CD4-positive, CD25-positive, alpha-beta regulatory T cell (primary cell): ENCODE data around the gene ZNF740. TPM values are rescaled to one million over a fixed set of nuclear protein-coding genes. Genes with fewer than 3 reads are reported as not detected.
"Not testable (repeated sequence)": the region's sequence is repeated elsewhere in the genome, so short reads cannot be mapped to it uniquely, and the experiment has no call there.

Source experiments
- ATAC-seq, 2 donors: fragments of 150-1000 bp; cut with Tn5 transposase; one replicate each; pipeline ENCODE4 v1.10.0; 2021; ENCODE audit warnings: low read depth in 2 of 2, moderate number of reproducible peaks in 2 of 2, moderate library complexity in 1 of 2
- DNase-seq, 3 donors: peaks; one replicate each; pipeline versions ENCODE4 v3.0.0 to v3.0.0-alpha.2; 2012 to 2022; ENCODE audit warnings: mixed read lengths in 1 of 3
- H3K27ac ChIP-seq: one replicate; pipeline ENCODE4 v1.7.0; 2013; ENCODE audit warnings: mild to moderate bottlenecking, low read length; ENCODE audit not compliant: insufficient read depth, poor library complexity, severe bottlenecking
- H3K27me3 ChIP-seq: one replicate; pipeline ENCODE4 v1.7.0; 2013; ENCODE audit warnings: low read length; ENCODE audit not compliant: control insufficient read depth, insufficient read depth
- H3K36me3 ChIP-seq: one replicate; pipeline ENCODE4 v1.7.0; 2013; ENCODE audit warnings: mild to moderate bottlenecking, low read length, moderate library complexity; ENCODE audit not compliant: control insufficient read depth, insufficient read depth
- H3K4me1 ChIP-seq: 2 replicates; pipeline ENCODE4 v1.7.0; 2013; ENCODE audit warnings: mild to moderate bottlenecking, low read length; ENCODE audit not compliant: insufficient read depth, control insufficient read depth, poor library complexity, severe bottlenecking
- H3K4me3 ChIP-seq: one replicate; pipeline ENCODE4 v1.7.0; 2013; ENCODE audit warnings: low read depth, mild to moderate bottlenecking, low read length, moderate library complexity
- H3K9me3 ChIP-seq, 2 experiments: 1 replicate in 1 of 2; 2 replicates in 1 of 2; pipeline ENCODE4 v1.7.0; 2013; ENCODE audit warnings: low read length in 2 of 2, mild to moderate bottlenecking in 1 of 2, moderate library complexity in 1 of 2; ENCODE audit not compliant: control insufficient read depth in 2 of 2
- H3K27ac Mint-ChIP-seq, 3 donors: one replicate each; pipeline ENCODE4 v1.8.0; 2020 to 2022; ENCODE audit warnings: mild to moderate bottlenecking in 3 of 3, mixed read lengths in 3 of 3, moderate library complexity in 2 of 3
- H3K27me3 Mint-ChIP-seq: one replicate; pipeline ENCODE4 v1.8.0; 2022; ENCODE audit warnings: mild to moderate bottlenecking, mixed read lengths
- H3K36me3 Mint-ChIP-seq: one replicate; pipeline ENCODE4 v1.8.0; 2020; ENCODE audit warnings: mixed read lengths
- H3K4me1 Mint-ChIP-seq, 4 donors: one replicate each; pipeline ENCODE4 v1.8.0; 2020 to 2022; ENCODE audit warnings: mixed read lengths in 4 of 4, mild to moderate bottlenecking in 1 of 4
- H3K4me3 Mint-ChIP-seq, 4 donors: one replicate each; pipeline ENCODE4 v1.8.0; 2020 to 2022; ENCODE audit warnings: mild to moderate bottlenecking in 4 of 4, mixed read lengths in 4 of 4, moderate library complexity in 3 of 4
- H3K9me3 Mint-ChIP-seq, 7 donors: one replicate each; pipeline ENCODE4 v1.8.0; 2020 to 2022; ENCODE audit warnings: mixed read lengths in 7 of 7, mild to moderate bottlenecking in 3 of 7, moderate library complexity in 2 of 7
- polyA plus RNA-seq, 4 donors: library from polyadenylated mRNA; unstranded; fragments of 300-500 nt; fragmentation: Illumina TruSeq; gene quantifications; one replicate each; pipeline ENCODE4 v1.2.3, GENCODE V29; 2021
- total RNA-seq: library from RNA; stranded (reverse); gene quantifications from one replicate; pipeline ENCODE4 v1.2.3, GENCODE V29; 2022

ZNF740 gene
- total and polyA plus RNA-seq, 5 donors from 2014 or later, result 2.3 to 32.6 (median 3.0) TPM

GRCh38 chr12:53198486-53199110 is 18.1 kb downstream of the ZNF740 start:
- H3K36me3 ChIP-seq, result peaks cover 47% of the 10 kb centered on the region
- peaks cover 14 to 77% (median 38%) of the 10 kb centered on the region in 4 donors for H3K4me1 Mint-ChIP-seq
- ATAC-seq (peak; percentile 46 to 55), DNase-seq (peak in 1 of 3 donors; percentile 74)
- H3K27me3 ChIP-seq, result no peaks in the 10 kb centered on the region
- peaks cover 58% of the 10 kb centered on the region for H3K4me1 ChIP-seq
- no peaks in the 10 kb centered on the region for H3K9me3 Mint-ChIP-seq
- no peaks in the 10 kb centered on the region for H3K9me3 ChIP-seq
- peak overlapping the region; percentile 58 for H3K4me3 ChIP-seq
- H3K4me3 Mint-ChIP-seq, result peak overlapping the region; percentile 73 to 85 (median 81)
- peak overlapping the region; percentile 89 to 100 (median 94) for H3K27ac Mint-ChIP-seq
- peak overlapping the region; percentile 76 for H3K27ac ChIP-seq
- H3K36me3 Mint-ChIP-seq, result peaks cover 59% of the 10 kb centered on the region
- no peaks in the 10 kb centered on the region for H3K27me3 Mint-ChIP-seq

DNA sequence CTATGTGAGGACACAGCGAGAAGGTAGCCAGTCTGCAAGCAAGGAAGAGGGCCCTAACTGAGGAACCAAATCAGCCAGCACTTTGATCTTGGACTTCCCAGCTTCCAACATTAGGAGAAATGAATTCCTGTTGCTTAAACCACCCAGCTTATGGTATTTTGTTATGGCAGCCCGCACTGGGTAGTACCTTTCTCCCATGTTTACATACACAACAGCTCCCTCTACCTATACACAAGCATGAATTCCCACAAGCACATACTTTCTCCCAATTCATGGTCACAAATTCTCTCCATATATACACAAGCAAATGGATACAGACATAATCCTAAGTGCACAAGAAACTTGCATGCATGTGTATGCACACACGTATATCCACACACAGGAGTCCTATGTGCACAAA is 19.2 kb downstream of the ZNF740 start:
- ATAC-seq, result no peak
- Mint-ChIP-seq H3K27me3 (no peaks in the 10 kb centered on the region), H3K27ac (peak overlapping the region; percentile 92 to 99 (median 94)), H3K36me3 (peaks cover 52% of the 10 kb centered on the region), H3K9me3 (no peaks in the 10 kb centered on the region), H3K4me1 (peaks cover 14 to 85% (median 42%) of the 10 kb centered on the region in 4 donors), H3K4me3 (peak overlapping the region; percentile 77 to 91 (median 86))
- no peaks in the 10 kb centered on the region for H3K27me3 ChIP-seq
- H3K4me3 ChIP-seq, result peak overlapping the region; percentile 55
- H3K4me1 ChIP-seq, result peaks cover 68% of the 10 kb centered on the region
- DNase-seq, result no peak
- H3K9me3 ChIP-seq, result no peaks in the 10 kb centered on the region
- peaks cover 36% of the 10 kb centered on the region for H3K36me3 ChIP-seq
- peak overlapping the region; percentile 76 for H3K27ac ChIP-seq

DNA sequence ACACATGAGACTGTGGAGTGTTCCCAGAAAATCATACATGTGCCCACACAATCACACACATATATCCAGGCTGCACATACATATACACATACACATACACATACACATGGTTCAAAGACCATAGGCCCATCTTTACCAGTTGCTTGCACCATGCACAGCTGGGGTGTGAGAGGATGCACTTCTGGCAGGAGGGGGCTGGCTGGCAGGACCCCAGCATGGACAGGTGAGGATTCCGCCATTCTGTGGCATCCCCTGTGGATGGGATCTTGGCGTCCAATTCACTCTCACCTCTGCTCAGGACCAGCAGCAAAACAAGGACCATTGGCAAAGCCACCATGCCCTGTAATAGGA is 19.6 kb downstream of the ZNF740 start:
- Histone ChIP-seq H3K9me3 (no peaks in the 10 kb centered on the region), H3K4me1 (peaks cover 72% of the 10 kb centered on the region), H3K4me3 (peak overlapping the region; percentile 55), H3K36me3 (peaks cover 32% of the 10 kb centered on the region), H3K27ac (peak overlapping the region; percentile 76), H3K27me3 (no peaks in the 10 kb centered on the region)
- Mint-ChIP-seq H3K27ac (peak overlapping the region; percentile 92 to 99 (median 94)), H3K4me3 (peak overlapping the region; percentile 77 to 91 (median 86)), H3K9me3 (no peaks in the 10 kb centered on the region), H3K4me1 (peaks cover 14 to 88% (median 42%) of the 10 kb centered on the region in 4 donors), H3K36me3 (peaks cover 48% of the 10 kb centered on the region), H3K27me3 (no peaks in the 10 kb centered on the region)
- ATAC-seq (no peak), DNase-seq (no peak)

- Histone ChIP-seq H3K27me3 (no peaks in the 10 kb centered on the region), H3K4me1 (peaks cover 76% of the 10 kb centered on the region), H3K9me3 (no peaks in the 10 kb centered on the region), H3K4me3 (peak overlapping the region; percentile 55), H3K27ac (peak overlapping the region; percentile 76), H3K36me3 (peaks cover 27% of the 10 kb centered on the region)
- Mint-ChIP-seq H3K27ac (peak overlapping the region; percentile 92 to 99 (median 94)), H3K4me1 (peaks cover 14 to 87% (median 46%) of the 10 kb centered on the region in 4 donors), H3K27me3 (no peaks in the 10 kb centered on the region), H3K9me3 (no peaks in the 10 kb centered on the region), H3K4me3 (peak overlapping the region; percentile 77 to 91 (median 86)), H3K36me3 (peaks cover 43% of the 10 kb centered on the region)
- DNase-seq (peak in 2 of 3 donors; percentile 49 to 71), ATAC-seq (peak; percentile 57 to 72)
Measured at GRCh38 chr12:53200458-53201176, 20.1 kb downstream of the ZNF740 start.

GRCh38 chr12:53201177-53201541 is 20.6 kb downstream of the ZNF740 start:
- Mint-ChIP-seq H3K4me3 (peak overlapping the region; percentile 77 to 91 (median 86)), H3K9me3 (no peaks in the 10 kb centered on the region), H3K4me1 (peaks cover 18 to 90% (median 50%) of the 10 kb centered on the region in 4 donors), H3K36me3 (peaks cover 42% of the 10 kb centered on the region), H3K27ac (peak overlapping the region; percentile 92 to 99 (median 94)), H3K27me3 (no peaks in the 10 kb centered on the region)
- Histone ChIP-seq H3K4me1 (peaks cover 81% of the 10 kb centered on the region), H3K27me3 (no peaks in the 10 kb centered on the region), H3K9me3 (no peaks in the 10 kb centered on the region), H3K4me3 (peak overlapping the region; percentile 55), H3K36me3 (peaks cover 22% of the 10 kb centered on the region), H3K27ac (peak overlapping the region; percentile 76)
- ATAC-seq (no peak), DNase-seq (no peak)

DNA sequence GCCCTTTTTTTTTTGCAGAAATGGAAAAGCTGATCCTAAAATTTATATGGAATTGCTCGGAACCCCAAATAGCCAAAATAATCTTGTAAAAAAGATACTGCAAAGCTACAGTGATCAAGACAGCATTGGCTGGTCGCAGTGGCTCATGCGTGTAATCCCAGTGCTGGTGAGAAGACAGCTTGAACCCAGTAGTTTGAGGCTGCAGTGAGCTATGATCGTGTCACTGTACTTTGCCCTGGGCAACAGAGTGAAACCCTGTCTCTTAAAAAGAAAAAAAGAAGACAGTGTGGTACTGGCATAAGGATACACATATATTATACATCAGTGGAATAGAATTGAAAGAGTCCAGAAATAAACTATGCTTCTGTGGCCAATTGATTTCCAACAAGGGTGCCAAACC is 21.1 kb downstream of the ZNF740 start:
- Mint-ChIP-seq H3K4me3 (peak overlapping the region; percentile 23 to 82 (median 44)), H3K27ac (peak overlapping the region in 2 of 3 donors; percentile 27 to 94), H3K36me3 (peaks cover 40% of the 10 kb centered on the region), H3K27me3 (no peaks in the 10 kb centered on the region), H3K9me3 (no peaks in the 10 kb centered on the region), H3K4me1 (peaks cover 19 to 89% (median 54%) of the 10 kb centered on the region in 4 donors)
- H3K27me3 ChIP-seq, result no peaks in the 10 kb centered on the region
- H3K27ac ChIP-seq, result peak overlapping the region; percentile 76
- DNase-seq (no peak), ATAC-seq (no peak)
- peak overlapping the region; percentile 55 for H3K4me3 ChIP-seq
- no peaks in the 10 kb centered on the region for H3K9me3 ChIP-seq
- peaks cover 86% of the 10 kb centered on the region for H3K4me1 ChIP-seq
- H3K36me3 ChIP-seq, result peaks cover 17% of the 10 kb centered on the region

- H3K27me3 ChIP-seq, H3K9me3 Mint-ChIP-seq, H3K4me3 ChIP-seq, H3K9me3 ChIP-seq, H3K27me3 Mint-ChIP-seq, ATAC-seq, DNase-seq: not testable (repeated sequence)
- H3K4me1 ChIP-seq, result peaks cover 88% of the 10 kb centered on the region
- H3K27ac ChIP-seq, result peak overlapping the region; percentile 76
- Mint-ChIP-seq H3K4me3 (peak overlapping the region in 1 of 4 donors; percentile 93), H3K4me1 (peaks cover 19 to 89% (median 60%) of the 10 kb centered on the region in 4 donors), H3K27ac (peak overlapping the region in 1 of 3 donors; percentile 27), H3K36me3 (peaks cover 34% of the 10 kb centered on the region)
- H3K36me3 ChIP-seq, result peaks cover 10% of the 10 kb centered on the region
Measured at GRCh38 chr12:53202316-53202715, 21.8 kb downstream of the ZNF740 start.
